Endothelial cell (in vitro differentiated cells): Measurements from ENCODE around the gene FBXL15. TPM values are rescaled to one million over a fixed set of nuclear protein-coding genes. Genes with fewer than 3 reads are reported as not detected.

Experiments used
- DNase-seq: peaks from one replicate; pipeline ENCODE4 v3.0.0; 2021; ENCODE audit warnings: low spot score
- H3K27ac Mint-ChIP-seq: one replicate; pipeline ENCODE4 v1.8.0; 2021; ENCODE audit warnings: mixed read lengths, inconsistent platforms; ENCODE audit not compliant: unreplicated experiment
- H3K27me3 Mint-ChIP-seq: one replicate; pipeline ENCODE4 v1.8.0; 2021; ENCODE audit warnings: mild to moderate bottlenecking, moderate library complexity, mixed read lengths, inconsistent platforms; ENCODE audit not compliant: unreplicated experiment
- H3K36me3 Mint-ChIP-seq: one replicate; pipeline ENCODE4 v1.8.0; 2021; ENCODE audit warnings: mild to moderate bottlenecking, low read depth, mixed read lengths, inconsistent platforms; ENCODE audit not compliant: unreplicated experiment
- H3K4me1 Mint-ChIP-seq: one replicate; pipeline ENCODE4 v1.8.0; 2021; ENCODE audit warnings: mild to moderate bottlenecking, mixed read lengths, inconsistent platforms; ENCODE audit not compliant: unreplicated experiment
- H3K4me3 Mint-ChIP-seq: one replicate; pipeline ENCODE4 v1.8.0; 2021; ENCODE audit warnings: mild to moderate bottlenecking, mixed read lengths, inconsistent platforms; ENCODE audit not compliant: unreplicated experiment
- H3K9me3 Mint-ChIP-seq: one replicate; pipeline ENCODE4 v1.8.0; 2021; ENCODE audit warnings: mixed read lengths, inconsistent platforms; ENCODE audit not compliant: unreplicated experiment
- total RNA-seq: library from RNA; stranded (reverse); fragmentation: NEBNext Ultra II Directional; extraction: Animal tissue kit (Norgen Biotek cat#: 25700); gene quantifications from one replicate; pipeline ENCODE4 v1.2.1, GENCODE V29; 2021; ENCODE audit not compliant: unreplicated experiment
- TF ChIP-seq, protein P1 (sequence below): fragments of 200-600 bp; sonication (generic); IDR thresholded peaks from one replicate; pipeline ENCODE4 v1.5.0; 2021; ENCODE audit warnings: antibody characterized with exemption; ENCODE audit not compliant: unreplicated experiment

Gene FBXL15
- total RNA-seq, 1 donor from 2014 or later, result 8.7 TPM

GRCh38 chr10:102461187-102462054 is 40.8 kb downstream of the FBXL15 start:
- Mint-ChIP-seq H3K9me3 (no peaks in the 10 kb centered on the region), H3K4me3 (peak overlapping the region; percentile 89), H3K4me1 (peaks cover 27% of the 10 kb centered on the region), H3K27me3 (peaks cover 7% of the 10 kb centered on the region), H3K27ac (peak overlapping the region; percentile 83), H3K36me3 (peaks cover 4% of the 10 kb centered on the region)
- peak; percentile 93 for DNase-seq
- TF ChIP-seq, protein P1, sequence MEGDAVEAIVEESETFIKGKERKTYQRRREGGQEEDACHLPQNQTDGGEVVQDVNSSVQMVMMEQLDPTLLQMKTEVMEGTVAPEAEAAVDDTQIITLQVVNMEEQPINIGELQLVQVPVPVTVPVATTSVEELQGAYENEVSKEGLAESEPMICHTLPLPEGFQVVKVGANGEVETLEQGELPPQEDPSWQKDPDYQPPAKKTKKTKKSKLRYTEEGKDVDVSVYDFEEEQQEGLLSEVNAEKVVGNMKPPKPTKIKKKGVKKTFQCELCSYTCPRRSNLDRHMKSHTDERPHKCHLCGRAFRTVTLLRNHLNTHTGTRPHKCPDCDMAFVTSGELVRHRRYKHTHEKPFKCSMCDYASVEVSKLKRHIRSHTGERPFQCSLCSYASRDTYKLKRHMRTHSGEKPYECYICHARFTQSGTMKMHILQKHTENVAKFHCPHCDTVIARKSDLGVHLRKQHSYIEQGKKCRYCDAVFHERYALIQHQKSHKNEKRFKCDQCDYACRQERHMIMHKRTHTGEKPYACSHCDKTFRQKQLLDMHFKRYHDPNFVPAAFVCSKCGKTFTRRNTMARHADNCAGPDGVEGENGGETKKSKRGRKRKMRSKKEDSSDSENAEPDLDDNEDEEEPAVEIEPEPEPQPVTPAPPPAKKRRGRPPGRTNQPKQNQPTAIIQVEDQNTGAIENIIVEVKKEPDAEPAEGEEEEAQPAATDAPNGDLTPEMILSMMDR, result no peak

- peaks cover 7% of the 10 kb centered on the region for H3K27me3 Mint-ChIP-seq
- DNase-seq, result no peak
- peaks cover 4% of the 10 kb centered on the region for H3K36me3 Mint-ChIP-seq
- TF ChIP-seq, protein P1, result no peak
- no peak overlapping the region for H3K27ac Mint-ChIP-seq
- no peaks in the 10 kb centered on the region for H3K9me3 Mint-ChIP-seq
- peak overlapping the region; percentile 88 for H3K4me3 Mint-ChIP-seq
- H3K4me1 Mint-ChIP-seq, result peaks cover 27% of the 10 kb centered on the region
Observed at GRCh38 chr10:102462512-102463054, 41.9 kb downstream of the FBXL15 start.

GRCh38 chr10:102463983-102464382 is 43.3 kb downstream of the FBXL15 start:
- Mint-ChIP-seq H3K4me1 (peaks cover 27% of the 10 kb centered on the region), H3K36me3 (peaks cover 5% of the 10 kb centered on the region), H3K9me3 (no peaks in the 10 kb centered on the region), H3K27ac (no peak overlapping the region), H3K4me3 (no peak overlapping the region), H3K27me3 (peaks cover 7% of the 10 kb centered on the region)
- TF ChIP-seq, protein P1, result no peak
- no peak for DNase-seq

DNA sequence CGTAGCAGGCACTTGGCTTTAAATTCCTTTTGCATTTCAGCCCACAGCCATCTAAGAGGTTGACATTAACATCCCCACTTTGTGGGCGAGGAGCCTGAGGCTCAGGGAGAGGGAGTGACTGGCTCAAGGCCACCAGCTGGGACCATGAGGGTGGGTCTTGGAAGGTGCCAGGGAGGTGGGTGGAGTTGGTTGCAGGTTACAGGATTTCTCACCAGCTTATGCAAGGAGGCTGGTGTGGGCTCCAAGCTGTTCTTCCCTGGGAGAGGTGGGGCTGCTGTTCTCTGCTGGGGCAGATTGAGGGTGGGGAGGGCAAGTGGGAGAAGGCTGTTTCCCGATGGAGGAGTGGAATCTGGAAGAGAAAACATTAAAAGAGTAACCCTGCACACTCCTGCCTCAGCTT is 44.8 kb downstream of the FBXL15 start:
- H3K4me3 Mint-ChIP-seq, result no peak overlapping the region
- no peak overlapping the region for H3K27ac Mint-ChIP-seq
- no peaks in the 10 kb centered on the region for H3K9me3 Mint-ChIP-seq
- TF ChIP-seq, protein P1, result no peak
- DNase-seq, result no peak
- H3K4me1 Mint-ChIP-seq, result peaks cover 27% of the 10 kb centered on the region
- peaks cover 9% of the 10 kb centered on the region for H3K36me3 Mint-ChIP-seq
- peaks cover 7% of the 10 kb centered on the region for H3K27me3 Mint-ChIP-seq

GRCh38 chr10:102467318-102467717 is 46.7 kb downstream of the FBXL15 start:
- H3K9me3 Mint-ChIP-seq, result no peaks in the 10 kb centered on the region
- peaks cover 12% of the 10 kb centered on the region for H3K4me1 Mint-ChIP-seq
- H3K27me3 Mint-ChIP-seq, result peaks cover 4% of the 10 kb centered on the region
- TF ChIP-seq, protein P1, result no peak
- DNase-seq, result no peak
- no peak overlapping the region for H3K4me3 Mint-ChIP-seq
- peaks cover 9% of the 10 kb centered on the region for H3K36me3 Mint-ChIP-seq
- H3K27ac Mint-ChIP-seq, result no peak overlapping the region
